WTC11 (cell line): Measurements from ENCODE around the gene RPN1. TPM values are rescaled to one million over a fixed set of nuclear protein-coding genes. Genes with fewer than 3 reads are reported as not detected.

Experiments
- ATAC-seq: fragments of 200-7000 bp; cut with Tn5 transposase; 2 replicates; pipeline ENCODE4 v1.10.0; 2021; ENCODE audit warnings: mild to moderate bottlenecking, moderate library complexity
- Bru-seq: library from RNA; stranded (reverse); fragments of 400-500 nt; gene quantifications from one replicate; lab custom pipeline; 2021; lab: Mats Ljungman, UMichigan
- CTCF ChIA-PET: fragments of 300-600 bp; sonication (Branson Sonifier 250); formaldehyde crosslinking; loops from one replicate; lab custom pipeline; 2021; ENCODE audit warnings: antibody characterized with exemption; lab: Charles Lee
- POLR2A ChIA-PET: fragments of 350-600 bp; sonication (Branson Sonifier 250); formaldehyde crosslinking; loops from one replicate; lab custom pipeline; 2021; ENCODE audit warnings: antibody characterized with exemption; lab: Charles Lee
- DNase-seq: peaks from one replicate; pipeline ENCODE4 v3.0.0; 2021; ENCODE audit warnings: low spot score
- H3K27ac Mint-ChIP-seq: 2 replicates; pipeline ENCODE4 v1.8.0; 2021; ENCODE audit warnings: mixed read lengths
- H3K27me3 Mint-ChIP-seq: 2 replicates; pipeline ENCODE4 v1.8.0; 2021; ENCODE audit warnings: low read depth, mild to moderate bottlenecking, moderate library complexity, mixed read lengths
- H3K36me3 Mint-ChIP-seq: 2 replicates; pipeline ENCODE4 v1.8.0; 2021; ENCODE audit warnings: mixed read lengths
- H3K4me1 Mint-ChIP-seq: 2 replicates; pipeline ENCODE4 v1.8.0; 2022; ENCODE audit warnings: mixed read lengths
- H3K4me3 Mint-ChIP-seq: 2 replicates; pipeline ENCODE4 v1.8.0; 2021; ENCODE audit warnings: mild to moderate bottlenecking, moderate library complexity, mixed read lengths
- H3K9me3 Mint-ChIP-seq: 2 replicates; pipeline ENCODE4 v1.8.0; 2021; ENCODE audit warnings: mixed read lengths
- AR ChIP-seq: fragments of 250-450 bp; sonication (Bioruptor Pico); IDR thresholded peaks from 2 replicates; pipeline ENCODE4 v1.9.0; 2021; ENCODE audit warnings: mild to moderate bottlenecking
- CREM ChIP-seq: sonication (generic); formaldehyde crosslinking; IDR thresholded peaks from 2 replicates; pipeline ENCODE4 v1.8.1; 2022; ENCODE audit warnings: mild to moderate bottlenecking, missing genetic modification reagents, moderate library complexity
- ESRRA ChIP-seq: sonication (generic); formaldehyde crosslinking; IDR thresholded peaks from 2 replicates; pipeline ENCODE4 v1.8.1; 2022; ENCODE audit warnings: mild to moderate bottlenecking, missing genetic modification reagents, borderline replicate concordance
- FOXP1 ChIP-seq: sonication (generic); formaldehyde crosslinking; IDR thresholded peaks from 2 replicates; pipeline ENCODE4 v1.8.0; 2022; ENCODE audit warnings: missing genetic modification reagents, mild to moderate bottlenecking, moderate library complexity, borderline replicate concordance
- JAZF1 ChIP-seq: fragments of 250-450 bp; sonication (Bioruptor Pico); IDR thresholded peaks from 2 replicates; pipeline ENCODE4 v1.9.0; 2021; ENCODE audit warnings: moderate library complexity, mild to moderate bottlenecking, inconsistent platforms
- MYBL2 ChIP-seq: sonication (generic); formaldehyde crosslinking; IDR thresholded peaks from 2 replicates; pipeline ENCODE4 v1.8.1; 2023; ENCODE audit warnings: mild to moderate bottlenecking, moderate library complexity, missing genetic modification reagents
- NFYB ChIP-seq: sonication (generic); formaldehyde crosslinking; conservative IDR thresholded peaks from 2 replicates; pipeline ENCODE4 v1.8.0; 2022; ENCODE audit warnings: low read depth, missing genetic modification reagents
- NR3C1 ChIP-seq: sonication (generic); formaldehyde crosslinking; conservative IDR thresholded peaks from 2 replicates; pipeline ENCODE4 v1.8.1; 2023; ENCODE audit warnings: low read depth, mild to moderate bottlenecking, missing genetic modification reagents
- TCF7 ChIP-seq: sonication (generic); formaldehyde crosslinking; IDR thresholded peaks from 2 replicates; pipeline ENCODE4 v1.8.0; 2022; ENCODE audit warnings: mild to moderate bottlenecking, low read depth, missing genetic modification reagents, moderate library complexity
- TP53 ChIP-seq: sonication (generic); formaldehyde crosslinking; IDR thresholded peaks from 2 replicates; pipeline ENCODE4 v1.8.1; 2023; ENCODE audit warnings: mild to moderate bottlenecking, missing genetic modification reagents
- USF2 ChIP-seq: sonication (generic); formaldehyde crosslinking; IDR thresholded peaks from 2 replicates; pipeline ENCODE4 v1.8.1; 2023; ENCODE audit warnings: mild to moderate bottlenecking, missing genetic modification reagents, moderate library complexity
- ZBTB21 ChIP-seq: sonication (generic); formaldehyde crosslinking; IDR thresholded peaks from 2 replicates; pipeline ENCODE4 v1.8.1; 2023; ENCODE audit warnings: mild to moderate bottlenecking, missing genetic modification reagents, borderline replicate concordance
- ZNF263 ChIP-seq: sonication (generic); formaldehyde crosslinking; IDR thresholded peaks from 2 replicates; pipeline ENCODE4 v1.8.1; 2022; ENCODE audit warnings: low read depth, mild to moderate bottlenecking, moderate library complexity, missing genetic modification reagents
- ZNF416 ChIP-seq: fragments of 250-450 bp; sonication (Bioruptor Pico); IDR thresholded peaks from 2 replicates; pipeline ENCODE4 v1.9.0; 2021; ENCODE audit warnings: mild to moderate bottlenecking, inconsistent platforms
- long read RNA-seq, 3 experiments: library from RNA in 1 of 3; library from capped mRNA in 1 of 3; library from polyadenylated mRNA in 1 of 3; unstranded in 2 of 3; stranded (forward) in 1 of 3; transcript quantifications; one replicate each; pipeline ENCODE4 v2.0.0, GENCODE V29; 2021
- total RNA-seq: library from RNA; stranded (reverse); gene quantifications from 3 replicates; pipeline ENCODE4 v1.2.3, GENCODE V29; 2021
- TF ChIP-seq, protein P1 (sequence below): sonication (generic); formaldehyde crosslinking; IDR thresholded peaks from 2 replicates; pipeline ENCODE4 v1.8.0; 2023; ENCODE audit warnings: missing genetic modification reagents, mild to moderate bottlenecking, borderline replicate concordance
- TF ChIP-seq, protein P2 (sequence below): sonication (generic); formaldehyde crosslinking; IDR thresholded peaks from 2 replicates; pipeline ENCODE4 v1.8.1; 2023; ENCODE audit warnings: mild to moderate bottlenecking, moderate library complexity, missing genetic modification reagents
- TF ChIP-seq, protein P3 (sequence below): sonication (generic); formaldehyde crosslinking; IDR thresholded peaks from 2 replicates; pipeline ENCODE4 v1.8.1; 2023; ENCODE audit warnings: mild to moderate bottlenecking, missing genetic modification reagents
- TF ChIP-seq, protein P4 (sequence below): sonication (generic); formaldehyde crosslinking; IDR thresholded peaks from 2 replicates; pipeline ENCODE4 v1.8.0; 2022; ENCODE audit warnings: mild to moderate bottlenecking, missing genetic modification reagents
- TF ChIP-seq, protein P5 (sequence below): fragments of 250-450 bp; sonication (Bioruptor Pico); IDR thresholded peaks from 2 replicates; pipeline ENCODE4 v1.9.0; 2021; ENCODE audit warnings: mild to moderate bottlenecking

RPN1 gene
- 153 to 163 TPM (median 160 TPM) in 3 replicates for total RNA-seq
- Bru-seq, nascent RNA, result percentile 66 among the genes with signal in this experiment
- long read RNA-seq, experiment 1, transcript RPN1-201 (10 exons, 2,314 nt), result major isoform, 903 of 977 reads
- long read RNA-seq, experiment 1, partial matches to known transcripts, result 45 of 977 reads
- long read RNA-seq, experiment 1, other reads (novel, unspliced or antisense), result 29 of 977 reads
- long read RNA-seq, experiment 2, transcript RPN1-201 (10 exons, 2,314 nt), result major isoform, 149 of 252 reads
- long read RNA-seq, experiment 2, partial matches to known transcripts, result 73 of 252 reads
- long read RNA-seq, experiment 2, other reads (novel, unspliced or antisense), result 30 of 252 reads
- long read RNA-seq, experiment 3, transcript RPN1-201 (10 exons, 2,314 nt), result major isoform, 153 of 167 reads
- long read RNA-seq, experiment 3, partial matches to known transcripts, result 10 of 167 reads
- long read RNA-seq, experiment 3, other reads (novel, unspliced or antisense), result 4 of 167 reads

DNA sequence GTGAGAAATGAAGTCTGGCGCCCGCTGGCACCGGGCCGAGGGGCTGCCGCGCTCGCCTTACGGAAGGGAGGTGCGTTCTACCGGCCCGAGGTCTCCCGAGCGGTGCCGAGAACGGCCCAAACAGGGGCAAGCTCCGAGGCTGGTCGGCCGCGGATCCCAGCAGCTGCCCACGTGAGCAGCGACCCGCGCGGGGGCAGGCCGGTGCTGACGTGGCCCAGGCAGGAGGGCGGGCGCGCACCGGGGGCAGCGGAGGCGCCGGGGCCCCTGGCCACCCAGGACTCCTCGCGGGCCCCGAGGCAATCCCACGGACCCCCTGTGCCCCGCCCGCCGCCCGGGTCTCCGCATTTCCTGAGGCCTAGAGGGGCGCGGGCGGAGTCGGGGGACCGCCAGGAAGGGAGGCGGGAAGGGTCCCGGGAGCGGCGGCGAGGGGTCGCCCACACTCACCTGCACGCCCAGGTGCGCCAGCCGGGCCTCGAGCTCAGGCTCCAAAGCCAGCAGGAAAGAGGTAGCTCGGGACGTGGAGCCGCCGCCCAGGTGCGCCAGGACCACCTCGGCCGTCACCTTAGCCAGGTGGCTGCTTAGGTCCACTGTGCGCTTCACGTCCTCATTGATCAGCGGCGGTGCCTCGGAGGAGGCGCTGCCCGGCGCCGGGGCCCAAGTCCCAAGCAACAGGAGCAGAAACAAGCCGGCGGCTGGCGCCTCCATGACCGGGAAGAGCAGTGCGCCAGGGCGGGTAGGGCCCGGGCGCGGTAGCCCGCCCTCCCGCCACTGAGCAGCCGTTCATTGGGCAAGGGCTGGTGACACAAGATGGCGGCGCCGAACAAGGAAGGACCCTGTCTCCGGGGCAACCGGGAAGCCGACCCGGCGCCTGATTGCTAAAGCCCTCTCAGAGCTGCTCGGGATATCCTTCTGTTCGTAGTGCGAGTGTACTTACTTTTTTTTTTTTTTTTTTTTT is at the start of gene RPN1:
RPN1 (minus strand) TSS at position 723 of the 955 bp plus-strand sequence; CDS start at position 705, 18 bp downstream.
- Mint-ChIP-seq H3K27me3 (no peaks in the 10 kb centered on the region), H3K4me1 (peaks cover 12% of the 10 kb centered on the region), H3K4me3 (peak within 1 kb of the TSS; percentile 83), H3K27ac (peak within 1 kb of the TSS; percentile 68; the same call in 1 of the 2 replicates), H3K9me3 (no peaks in the 10 kb centered on the region), H3K36me3 (no peaks in the 10 kb centered on the region)
- peak; percentile 98 for ATAC-seq
- CTCF ChIA-PET, result interaction anchor here (0.6 to 2.2 kb wide), 5 partner anchors 30 to 908 kb away, joined by 3 to 11 read pairs (median 5); no protein-coding TSS in a partner anchor
- peak; percentile 94 for DNase-seq
- POLR2A ChIA-PET, result interaction anchor here (0.6 to 1.7 kb wide), 3 partner anchors 9 to 30 kb away, joined by 3 to 11 read pairs (median 3); no protein-coding TSS in a partner anchor
- TF ChIP-seq NFYB (CRISPR knock-in tag) (peak; percentile 66), TP53 (CRISPR knock-in tag) (peak; percentile 53; the same call in 1 of the 2 replicates), FOXP1 (CRISPR knock-in tag) (peak; percentile 71), ZBTB21 (CRISPR knock-in tag) (peak; percentile 55; the same call in 1 of the 2 replicates), AR (CRISPR knock-in tag) (no peak), TCF7 (CRISPR knock-in tag) (0 out of 2 replicates have a peak, but pooled peaks have one; percentile 40), ESRRA (CRISPR knock-in tag) (peak; percentile 77; the same call in 1 of the 2 replicates), ZNF416 (0 out of 2 replicates have a peak, but pooled peaks have one; percentile 17), MYBL2 (CRISPR knock-in tag) (peak; percentile 37; the same call in 1 of the 2 replicates), USF2 (CRISPR knock-in tag) (peak; percentile 65), CREM (CRISPR knock-in tag) (peak; percentile 85), JAZF1 (CRISPR knock-in tag) (no peak), ZNF263 (CRISPR knock-in tag) (peak; percentile 53; the same call in 1 of the 2 replicates), NR3C1 (0 out of 2 replicates have a peak, but pooled peaks have one; percentile 22)
- TF ChIP-seq, protein P1, sequence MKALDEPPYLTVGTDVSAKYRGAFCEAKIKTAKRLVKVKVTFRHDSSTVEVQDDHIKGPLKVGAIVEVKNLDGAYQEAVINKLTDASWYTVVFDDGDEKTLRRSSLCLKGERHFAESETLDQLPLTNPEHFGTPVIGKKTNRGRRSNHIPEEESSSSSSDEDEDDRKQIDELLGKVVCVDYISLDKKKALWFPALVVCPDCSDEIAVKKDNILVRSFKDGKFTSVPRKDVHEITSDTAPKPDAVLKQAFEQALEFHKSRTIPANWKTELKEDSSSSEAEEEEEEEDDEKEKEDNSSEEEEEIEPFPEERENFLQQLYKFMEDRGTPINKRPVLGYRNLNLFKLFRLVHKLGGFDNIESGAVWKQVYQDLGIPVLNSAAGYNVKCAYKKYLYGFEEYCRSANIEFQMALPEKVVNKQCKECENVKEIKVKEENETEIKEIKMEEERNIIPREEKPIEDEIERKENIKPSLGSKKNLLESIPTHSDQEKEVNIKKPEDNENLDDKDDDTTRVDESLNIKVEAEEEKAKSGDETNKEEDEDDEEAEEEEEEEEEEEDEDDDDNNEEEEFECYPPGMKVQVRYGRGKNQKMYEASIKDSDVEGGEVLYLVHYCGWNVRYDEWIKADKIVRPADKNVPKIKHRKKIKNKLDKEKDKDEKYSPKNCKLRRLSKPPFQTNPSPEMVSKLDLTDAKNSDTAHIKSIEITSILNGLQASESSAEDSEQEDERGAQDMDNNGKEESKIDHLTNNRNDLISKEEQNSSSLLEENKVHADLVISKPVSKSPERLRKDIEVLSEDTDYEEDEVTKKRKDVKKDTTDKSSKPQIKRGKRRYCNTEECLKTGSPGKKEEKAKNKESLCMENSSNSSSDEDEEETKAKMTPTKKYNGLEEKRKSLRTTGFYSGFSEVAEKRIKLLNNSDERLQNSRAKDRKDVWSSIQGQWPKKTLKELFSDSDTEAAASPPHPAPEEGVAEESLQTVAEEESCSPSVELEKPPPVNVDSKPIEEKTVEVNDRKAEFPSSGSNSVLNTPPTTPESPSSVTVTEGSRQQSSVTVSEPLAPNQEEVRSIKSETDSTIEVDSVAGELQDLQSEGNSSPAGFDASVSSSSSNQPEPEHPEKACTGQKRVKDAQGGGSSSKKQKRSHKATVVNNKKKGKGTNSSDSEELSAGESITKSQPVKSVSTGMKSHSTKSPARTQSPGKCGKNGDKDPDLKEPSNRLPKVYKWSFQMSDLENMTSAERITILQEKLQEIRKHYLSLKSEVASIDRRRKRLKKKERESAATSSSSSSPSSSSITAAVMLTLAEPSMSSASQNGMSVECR (CRISPR knock-in tag), result peak; percentile 68
- TF ChIP-seq, protein P2, sequence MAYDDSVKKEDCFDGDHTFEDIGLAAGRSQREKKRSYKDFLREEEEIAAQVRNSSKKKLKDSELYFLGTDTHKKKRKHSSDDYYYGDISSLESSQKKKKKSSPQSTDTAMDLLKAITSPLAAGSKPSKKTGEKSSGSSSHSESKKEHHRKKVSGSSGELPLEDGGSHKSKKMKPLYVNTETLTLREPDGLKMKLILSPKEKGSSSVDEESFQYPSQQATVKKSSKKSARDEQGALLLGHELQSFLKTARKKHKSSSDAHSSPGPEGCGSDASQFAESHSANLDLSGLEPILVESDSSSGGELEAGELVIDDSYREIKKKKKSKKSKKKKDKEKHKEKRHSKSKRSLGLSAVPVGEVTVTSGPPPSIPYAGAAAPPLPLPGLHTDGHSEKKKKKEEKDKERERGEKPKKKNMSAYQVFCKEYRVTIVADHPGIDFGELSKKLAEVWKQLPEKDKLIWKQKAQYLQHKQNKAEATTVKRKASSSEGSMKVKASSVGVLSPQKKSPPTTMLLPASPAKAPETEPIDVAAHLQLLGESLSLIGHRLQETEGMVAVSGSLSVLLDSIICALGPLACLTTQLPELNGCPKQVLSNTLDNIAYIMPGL, result peak; percentile 65; the same call in 1 of the 2 replicates
- TF ChIP-seq, protein P3, sequence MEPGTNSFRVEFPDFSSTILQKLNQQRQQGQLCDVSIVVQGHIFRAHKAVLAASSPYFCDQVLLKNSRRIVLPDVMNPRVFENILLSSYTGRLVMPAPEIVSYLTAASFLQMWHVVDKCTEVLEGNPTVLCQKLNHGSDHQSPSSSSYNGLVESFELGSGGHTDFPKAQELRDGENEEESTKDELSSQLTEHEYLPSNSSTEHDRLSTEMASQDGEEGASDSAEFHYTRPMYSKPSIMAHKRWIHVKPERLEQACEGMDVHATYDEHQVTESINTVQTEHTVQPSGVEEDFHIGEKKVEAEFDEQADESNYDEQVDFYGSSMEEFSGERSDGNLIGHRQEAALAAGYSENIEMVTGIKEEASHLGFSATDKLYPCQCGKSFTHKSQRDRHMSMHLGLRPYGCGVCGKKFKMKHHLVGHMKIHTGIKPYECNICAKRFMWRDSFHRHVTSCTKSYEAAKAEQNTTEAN (CRISPR knock-in tag), result peak; percentile 47; the same call in 1 of the 2 replicates
- TF ChIP-seq, protein P4, sequence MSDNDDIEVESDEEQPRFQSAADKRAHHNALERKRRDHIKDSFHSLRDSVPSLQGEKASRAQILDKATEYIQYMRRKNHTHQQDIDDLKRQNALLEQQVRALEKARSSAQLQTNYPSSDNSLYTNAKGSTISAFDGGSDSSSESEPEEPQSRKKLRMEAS (CRISPR knock-in tag), result peak; percentile 70; the same call in 1 of the 2 replicates
- TF ChIP-seq, protein P5, sequence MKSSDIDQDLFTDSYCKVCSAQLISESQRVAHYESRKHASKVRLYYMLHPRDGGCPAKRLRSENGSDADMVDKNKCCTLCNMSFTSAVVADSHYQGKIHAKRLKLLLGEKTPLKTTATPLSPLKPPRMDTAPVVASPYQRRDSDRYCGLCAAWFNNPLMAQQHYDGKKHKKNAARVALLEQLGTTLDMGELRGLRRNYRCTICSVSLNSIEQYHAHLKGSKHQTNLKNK, result no peak
